Retinal pigment epithelial cell (primary cell): ENCODE results near the gene UCN2.
"Not testable (repeated sequence)": the region's sequence is repeated elsewhere in the genome, so short reads cannot be mapped to it uniquely, and the experiment has no call there.

Source experiments
- DNase-seq: peaks from one replicate; pipeline ENCODE4 v3.0.0-alpha.2; 2010; ENCODE audit warnings: low read depth
- H3K4me3 ChIP-seq: 2 replicates; pipeline ENCODE4 v1.5.1; 2011; ENCODE audit warnings: mild to moderate bottlenecking, low read length, control low read depth, moderate library complexity
- CTCF ChIP-seq: conservative IDR thresholded peaks from 2 replicates; pipeline ENCODE4 v1.5.1; 2011; ENCODE audit warnings: low read depth, low read length, control low read depth, inconsistent platforms

The UCN2 gene

GRCh38 chr3:48535578-48535977 lies 28.0 kb downstream of the UCN2 start:
- H3K4me3 ChIP-seq, result no peak overlapping the region
- TF ChIP-seq CTCF, result no peak
- no peak for DNase-seq

GRCh38 chr3:48532977-48533337 lies 30.6 kb downstream of the UCN2 start:
- no peak for DNase-seq
- TF ChIP-seq CTCF, result no peak
- no peak overlapping the region for H3K4me3 ChIP-seq

- no peak overlapping the region for H3K4me3 ChIP-seq
- DNase-seq, result no peak
- TF ChIP-seq CTCF, result no peak
Measured at GRCh38 chr3:48532271-48532976, 31.2 kb downstream of the UCN2 start.

- DNase-seq, H3K4me3 ChIP-seq: not testable (repeated sequence)
Measured at GRCh38 chr3:48530701-48531100, 32.9 kb downstream of the UCN2 start.

GRCh38 chr3:48528754-48529153 lies 34.8 kb downstream of the UCN2 start:
- no peak for DNase-seq
- TF ChIP-seq CTCF, result no peak
- no peak overlapping the region for H3K4me3 ChIP-seq

GRCh38 chr3:48528048-48528447 lies 35.5 kb downstream of the UCN2 start:
- no peak for TF ChIP-seq CTCF
- no peak for DNase-seq
- H3K4me3 ChIP-seq, result no peak overlapping the region

GRCh38 chr3:48524970-48525369 lies 38.6 kb downstream of the UCN2 start:
- no peak for TF ChIP-seq CTCF

More at GRCh38 chr3:48524970-48525369, 38.6 kb downstream of the UCN2 start:
- no peak for DNase-seq
- H3K4me3 ChIP-seq, result no peak overlapping the region
